Transverse colon (tissue), 4 donors: ENCODE measurements around the gene RILPL2. TPM values are rescaled to one million over a fixed set of nuclear protein-coding genes. Genes with fewer than 3 reads are reported as not detected.
"Not testable (repeated sequence)": the region's sequence is repeated elsewhere in the genome, so short reads cannot be mapped to it uniquely, and the experiment has no call there.

Experiments
- DNase-seq: peaks from one replicate; pipeline ENCODE4 v3.0.0-alpha.2; 2019
- H3K27ac ChIP-seq, 4 donors: fragments of 200-600 bp; sonication (generic); 2 replicates each; pipeline ENCODE4 v1.5.1; 2016 to 2018; ENCODE audit warnings: inconsistent platforms in 4 of 4
- H3K27me3 ChIP-seq: fragments of 200-600 bp; sonication (generic); 2 replicates; pipeline ENCODE4 v1.5.1; 2017; ENCODE audit warnings: inconsistent platforms
- H3K36me3 ChIP-seq, 4 donors: fragments of 200-600 bp; sonication (generic); 2 replicates each; pipeline ENCODE4 v1.5.1; 2017 to 2019; ENCODE audit warnings: inconsistent platforms in 4 of 4
- H3K4me1 ChIP-seq, 4 donors: fragments of 200-600 bp; sonication (generic); 2 replicates each; pipeline ENCODE4 v1.5.1; 2017 to 2020; ENCODE audit warnings: inconsistent platforms in 4 of 4
- H3K4me3 ChIP-seq, 4 donors: fragments of 200-600 bp; sonication (generic); 1 replicate in 1 of 4; 2 replicates in 3 of 4; pipeline versions ENCODE4 v1.5.1 to v1.6.1; 2017 to 2019; ENCODE audit warnings: inconsistent platforms in 4 of 4
- H3K9me3 ChIP-seq, 2 donors: fragments of 200-600 bp; sonication (generic); 2 replicates each; pipeline ENCODE4 v1.5.1; 2017 to 2019; ENCODE audit warnings: inconsistent platforms in 2 of 2
- CTCF ChIP-seq, 5 experiments: fragments of 200-600 bp in 3 of 5; fragments of 450-650 bp in 2 of 5; sonication (generic) in 3 of 5; IDR thresholded peaks; 1 replicate in 2 of 5; 2 replicates in 3 of 5; pipeline ENCODE4 v1.5.1; 2016 to 2017; ENCODE audit warnings: antibody characterized with exemption in 5 of 5, inconsistent platforms in 3 of 5, mild to moderate bottlenecking in 2 of 5, moderate library complexity in 1 of 5
- EP300 ChIP-seq: sonication (generic); formaldehyde crosslinking; IDR thresholded peaks from one replicate; pipeline ENCODE4 v1.6.1; 2017; ENCODE audit warnings: antibody characterized with exemption, low read depth
- POLR2A ChIP-seq: fragments of 450-650 bp; IDR thresholded peaks from one replicate; pipeline ENCODE4 v1.6.1; 2016; ENCODE audit warnings: antibody characterized with exemption, mild to moderate bottlenecking, moderate library complexity
- POLR2AphosphoS5 ChIP-seq, 3 donors: sonication (generic); formaldehyde crosslinking; IDR thresholded peaks; one replicate each; pipeline ENCODE4 v1.6.1; 2016; ENCODE audit warnings: antibody characterized with exemption in 3 of 3
- WGBS, 2 donors: methylation state at CpG; one replicate each; pipeline ENCODE4 v1.1.5; 2018; ENCODE audit warnings: low coverage in 1 of 2; 5-methylcytosine and 5-hydroxymethylcytosine counted together
- in situ Hi-C, 4 donors: fragments of 200-750 bp; cut with MboI; loops; one replicate each; pipeline versions ENCODE4 v1.15.0 to v1.15.1; 2017; ENCODE audit warnings: low sequenced_read_pairs in 3 of 4, low pct_ligation_motif_present in 1 of 4, low pct_unique_long_range_greater_than_20kb in 1 of 4
- intact Hi-C: fragments of 100-400 bp; cut with DNase I; formaldehyde crosslinking; loops from one replicate; pipeline ENCODE4 v1.15.1; 2023; ENCODE audit warnings: low total_unique reads
- total RNA-seq, 4 donors: library from RNA; depleted of rRNA; stranded (reverse); fragments of >200 nt; gene quantifications; one replicate each; pipeline ENCODE4 v1.1.0, GENCODE V29; 2016

The RILPL2 gene
- total RNA-seq, result 1 to 10 TPM in 3 of 4 donors, under 1 TPM in 1; 0.60 to 2.7 (median 1.4) TPM

GRCh38 chr12:123436017-123436964 lies at the start of gene RILPL2:
TSS of gene RILPL2 (minus strand) at chr12:123436684. CDS start at chr12:123436420, 264 bp downstream.
- H3K27ac ChIP-seq, result peak within 1 kb of the TSS; percentile 77 to 80 (median 78)
- H3K4me3 ChIP-seq, result peak within 1 kb of the TSS; percentile 58 to 80 (median 68)
- TF ChIP-seq POLR2AphosphoS5 (IDR thresholded peaks at IDR 0.05), result peak; percentile 72 to 78 (median 75)
- peak; percentile 58 for TF ChIP-seq POLR2A
- no peak for TF ChIP-seq EP300
- peak in 2 of 5 experiments; percentile 15 to 33 for TF ChIP-seq CTCF (IDR thresholded peaks at IDR 0.05)
- DNase-seq, result peak; percentile 92
- H3K9me3 ChIP-seq, result no peaks in the 10 kb centered on the region
- intact Hi-C loops, result no loop called here
- H3K27me3 ChIP-seq, result no peaks in the 10 kb centered on the region
- in situ Hi-C loops, result no loop called here
- H3K36me3 ChIP-seq, result no peaks in the 10 kb centered on the region
- H3K4me1 ChIP-seq, result peaks cover 3 to 40% (median 13%) of the 10 kb centered on the region in 4 donors
- WGBS, 2 donors, result 2% methylated on average over 45 of the region's 69 CpGs; no CpG with 5 or more reads in 1 of the 2 donors

- Histone ChIP-seq H3K4me1 (no peaks in the 10 kb centered on the region), H3K27me3 (no peaks in the 10 kb centered on the region), H3K36me3 (no peaks in the 10 kb centered on the region), H3K4me3 (no peak overlapping the region), H3K9me3 (no peaks in the 10 kb centered on the region), H3K27ac (no peak overlapping the region)
- in situ Hi-C loops, result no loop called here
- 81 to 85% methylated on average over 4 to 14 of the region's 14 CpGs for WGBS, 2 donors
- no peak for TF ChIP-seq CTCF (IDR thresholded peaks at IDR 0.05)
- TF ChIP-seq POLR2A, result no peak
- TF ChIP-seq EP300, result no peak
- TF ChIP-seq POLR2AphosphoS5 (IDR thresholded peaks at IDR 0.05), result no peak
- no peak for DNase-seq
- intact Hi-C loops, result no loop called here
Measured at GRCh38 chr12:123485756-123486155, 49.3 kb upstream of the RILPL2 start.

GRCh38 chr12:123483602-123484248 lies 47.2 kb upstream of the RILPL2 start:
- intact Hi-C loops, result no loop called here
- TF ChIP-seq POLR2AphosphoS5 (IDR thresholded peaks at IDR 0.05) (no peak), CTCF (IDR thresholded peaks at IDR 0.05) (no peak), POLR2A (no peak), EP300 (no peak)
- no peak for DNase-seq
- WGBS, 2 donors, result 65 to 80% methylated on average over 9 to 17 of the region's 18 CpGs
- Histone ChIP-seq H3K4me3 (no peak overlapping the region), H3K36me3 (no peaks in the 10 kb centered on the region), H3K9me3 (no peaks in the 10 kb centered on the region), H3K4me1 (no peaks in the 10 kb centered on the region), H3K27me3 (no peaks in the 10 kb centered on the region), H3K27ac (no peak overlapping the region)
- in situ Hi-C loops, result no loop called here

- H3K27ac ChIP-seq, result no peak overlapping the region
- intact Hi-C loops, result no loop called here
- no peaks in the 10 kb centered on the region for H3K27me3 ChIP-seq
- no peak for TF ChIP-seq CTCF (IDR thresholded peaks at IDR 0.05)
- TF ChIP-seq POLR2A, result no peak
- no peak for TF ChIP-seq EP300
- no peak for TF ChIP-seq POLR2AphosphoS5 (IDR thresholded peaks at IDR 0.05)
- no peak overlapping the region for H3K4me3 ChIP-seq
- DNase-seq, result no peak
- H3K4me1 ChIP-seq, result no peaks in the 10 kb centered on the region
- H3K9me3 ChIP-seq, result no peaks in the 10 kb centered on the region
- H3K36me3 ChIP-seq, result no peaks in the 10 kb centered on the region
- WGBS, 2 donors, result 88% methylated on average over 6 of the region's 6 CpGs; no CpG with 5 or more reads in 1 of the 2 donors
- in situ Hi-C loops, result no loop called here
Measured at GRCh38 chr12:123482876-123483275, 46.4 kb upstream of the RILPL2 start.

GRCh38 chr12:123481251-123481650 lies 44.8 kb upstream of the RILPL2 start:
- H3K27ac ChIP-seq, DNase-seq, H3K4me3 ChIP-seq, intact Hi-C loops, in situ Hi-C loops, H3K36me3 ChIP-seq, H3K4me1 ChIP-seq, H3K27me3 ChIP-seq, H3K9me3 ChIP-seq: not testable (repeated sequence)
- WGBS, 2 donors, result 96% methylated on average over 3 to 5 of the region's 5 CpGs
